NCI-H1417 (cell line): Measurements from ENCODE around the gene SPOP.
"Not testable (repeated sequence)": the region's sequence is repeated elsewhere in the genome, so short reads cannot be mapped to it uniquely, and the experiment has no call there.

Source experiments
- DNase-seq, 3 experiments: peaks; one replicate each; lab custom pipeline; 2025; lab: John Stamatoyannopoulos, UW

Gene SPOP

DNA sequence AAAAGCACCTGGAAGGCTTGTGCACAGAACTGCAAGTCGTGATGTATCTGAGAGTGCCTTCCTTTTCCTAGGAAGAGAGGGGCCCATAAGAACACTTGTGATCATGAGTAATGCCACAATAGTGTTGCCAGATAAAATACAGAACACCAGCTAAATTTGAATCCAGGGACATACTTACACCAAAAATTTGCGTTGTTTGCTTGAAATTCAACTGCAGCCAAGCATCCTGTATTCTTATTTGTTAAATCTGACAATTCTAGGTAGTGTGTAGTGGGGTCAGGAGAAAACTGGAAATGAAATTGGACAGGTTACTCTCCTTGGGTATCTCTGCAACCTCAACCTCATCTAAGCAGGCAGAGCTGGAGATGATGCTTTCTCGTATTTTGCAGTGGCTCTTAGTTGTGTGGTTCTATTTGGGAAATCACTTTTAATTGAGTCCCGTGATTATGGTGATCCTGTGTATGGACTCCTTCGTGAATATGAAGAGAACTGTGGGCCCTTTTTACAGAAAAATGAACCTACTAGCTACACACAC lies 17.9 kb upstream of the SPOP start:
- DNase-seq, result no peak

DNA sequence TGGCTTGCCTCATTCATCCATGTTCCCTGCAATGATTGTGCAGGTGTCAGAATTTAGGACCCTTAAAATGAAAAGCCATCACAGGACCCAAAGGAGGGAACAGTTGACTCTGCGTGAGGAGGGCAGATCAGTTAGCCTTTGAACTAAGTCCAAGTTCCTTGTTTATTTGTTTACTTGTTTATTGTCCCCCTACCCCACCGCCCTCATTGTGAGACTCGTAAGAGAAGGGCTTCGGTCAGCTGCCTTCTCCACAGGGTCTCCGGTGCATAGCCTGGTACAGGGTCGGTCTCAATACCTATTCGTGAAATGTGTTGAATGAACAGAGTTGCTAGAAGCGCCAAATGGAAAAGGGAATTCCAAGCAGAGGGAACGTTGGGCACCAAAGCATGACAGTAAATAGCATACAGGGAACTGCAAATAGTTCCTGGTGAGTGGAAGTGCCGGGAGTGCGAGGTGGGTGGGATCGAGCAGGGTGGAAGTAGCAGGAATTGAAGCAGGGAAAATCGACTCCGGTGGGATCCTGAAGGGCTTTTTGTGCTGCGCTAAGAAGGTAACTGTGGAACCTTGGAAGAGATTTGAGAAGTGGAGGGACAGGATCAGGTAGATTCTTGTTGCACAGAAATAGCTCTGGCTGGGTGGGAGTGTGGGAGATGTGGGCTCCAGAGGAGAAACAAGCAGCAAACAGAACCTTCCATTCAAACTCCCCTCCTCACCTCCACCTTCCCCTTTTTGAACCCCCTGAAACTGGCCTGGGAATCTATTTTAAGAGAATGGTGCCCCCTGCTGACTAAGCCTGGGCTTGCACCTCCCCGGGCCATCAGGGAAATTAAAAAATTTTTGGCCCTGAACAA lies 17.2 kb upstream of the SPOP start:
- peak; percentile 5 to 69 (median 35) for DNase-seq

- DNase-seq, result no peak
Measured at GRCh38 chr17:49692751-49693150, 14.9 kb upstream of the SPOP start.

DNA sequence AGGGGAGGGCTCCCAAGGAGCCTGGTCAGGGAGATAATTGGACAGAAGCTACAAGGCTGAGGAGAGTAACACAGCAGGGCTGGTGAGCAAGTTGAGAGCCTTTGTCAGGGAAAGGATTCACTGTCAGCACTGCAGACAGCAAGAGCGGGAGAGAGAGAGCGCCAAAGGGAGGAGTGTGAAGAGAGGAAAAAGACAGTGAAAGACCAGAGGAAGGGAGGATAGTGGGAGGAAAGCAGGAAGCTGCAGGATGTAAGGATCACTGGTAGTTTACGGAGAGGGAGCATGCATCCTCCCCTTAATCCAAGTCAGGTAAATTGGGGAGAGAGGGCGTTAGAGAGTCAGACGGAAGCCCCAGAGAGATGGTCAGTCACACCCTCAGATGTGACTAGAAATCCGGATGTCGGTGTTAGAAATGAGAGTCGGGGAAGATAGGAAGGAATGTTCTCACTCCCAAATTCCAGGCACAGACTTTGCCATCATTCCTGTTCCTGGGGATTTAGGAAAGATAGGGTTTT lies 13.8 kb upstream of the SPOP start:
- no peak for DNase-seq

- DNase-seq, result no peak
Measured at GRCh38 chr17:49691086-49691676, 13.3 kb upstream of the SPOP start.

DNA sequence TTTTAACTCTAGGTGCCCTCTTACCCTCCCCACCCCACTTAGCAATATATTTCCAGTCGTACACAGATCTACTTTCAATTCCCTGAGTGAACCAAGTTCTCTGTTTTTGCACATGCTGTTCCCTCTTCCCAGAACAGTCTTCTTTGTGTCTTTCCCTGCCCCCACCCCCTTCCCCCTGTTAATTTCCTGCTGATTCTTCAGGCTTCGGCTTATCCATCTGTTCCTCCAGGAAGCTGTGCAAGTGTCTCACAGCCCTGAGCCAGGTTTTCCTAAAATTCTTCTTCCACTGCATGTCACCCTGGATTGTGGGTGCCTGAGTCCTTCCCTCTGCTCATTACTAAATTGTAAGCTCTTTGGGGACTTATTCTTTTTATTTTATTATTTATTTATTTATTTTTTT lies 12.4 kb upstream of the SPOP start:
- DNase-seq, result no peak

DNA sequence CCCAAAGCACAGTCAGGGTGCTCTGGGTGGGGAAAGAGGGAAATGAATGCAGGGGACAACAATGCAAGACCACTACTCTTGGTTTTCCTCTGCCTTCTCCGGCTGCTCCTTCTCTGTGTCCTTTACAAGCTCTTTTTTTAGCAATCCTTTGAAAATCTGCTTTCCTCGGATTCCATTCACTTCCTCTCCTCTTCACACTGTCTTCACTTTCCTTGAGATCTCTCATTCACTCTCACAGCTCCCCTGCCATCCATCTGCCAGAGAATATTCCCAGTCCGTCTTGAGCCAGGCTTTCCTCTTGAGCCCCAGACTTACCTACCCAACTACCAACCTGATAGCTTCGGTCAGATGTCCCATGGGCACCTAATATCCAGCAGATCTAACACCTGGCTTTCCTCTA lies 11.0 kb upstream of the SPOP start:
- no peak for DNase-seq

DNA sequence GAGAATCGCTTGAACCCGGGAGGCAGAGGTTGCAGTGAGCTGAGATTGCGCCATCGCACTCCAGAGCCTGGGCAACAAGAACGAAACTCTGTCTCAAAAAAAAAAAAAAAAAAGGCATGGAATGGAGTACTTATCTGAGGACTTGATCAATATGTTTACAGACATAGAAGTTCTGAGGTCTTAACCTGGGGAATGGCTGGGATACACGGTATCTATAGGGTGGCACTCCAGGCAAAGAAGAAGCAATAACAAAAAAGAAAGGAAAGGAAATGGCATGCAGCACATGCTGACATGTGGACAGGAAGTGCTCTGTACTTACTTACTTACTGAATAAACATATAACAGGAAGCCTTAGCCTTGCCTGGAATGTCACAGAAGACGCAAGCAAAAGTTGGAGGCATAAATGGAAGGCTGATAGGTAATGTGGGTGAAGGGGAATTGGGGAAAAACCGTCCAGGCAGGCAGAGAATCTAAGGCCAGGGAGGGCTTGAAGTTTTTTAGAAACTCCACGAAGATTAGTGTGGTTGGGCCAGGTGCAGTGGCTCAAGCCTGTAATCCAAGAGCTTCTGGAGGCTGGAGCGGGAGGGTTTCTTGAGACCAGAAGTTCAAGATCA lies 10.1 kb upstream of the SPOP start:
- DNase-seq, result no peak

DNA sequence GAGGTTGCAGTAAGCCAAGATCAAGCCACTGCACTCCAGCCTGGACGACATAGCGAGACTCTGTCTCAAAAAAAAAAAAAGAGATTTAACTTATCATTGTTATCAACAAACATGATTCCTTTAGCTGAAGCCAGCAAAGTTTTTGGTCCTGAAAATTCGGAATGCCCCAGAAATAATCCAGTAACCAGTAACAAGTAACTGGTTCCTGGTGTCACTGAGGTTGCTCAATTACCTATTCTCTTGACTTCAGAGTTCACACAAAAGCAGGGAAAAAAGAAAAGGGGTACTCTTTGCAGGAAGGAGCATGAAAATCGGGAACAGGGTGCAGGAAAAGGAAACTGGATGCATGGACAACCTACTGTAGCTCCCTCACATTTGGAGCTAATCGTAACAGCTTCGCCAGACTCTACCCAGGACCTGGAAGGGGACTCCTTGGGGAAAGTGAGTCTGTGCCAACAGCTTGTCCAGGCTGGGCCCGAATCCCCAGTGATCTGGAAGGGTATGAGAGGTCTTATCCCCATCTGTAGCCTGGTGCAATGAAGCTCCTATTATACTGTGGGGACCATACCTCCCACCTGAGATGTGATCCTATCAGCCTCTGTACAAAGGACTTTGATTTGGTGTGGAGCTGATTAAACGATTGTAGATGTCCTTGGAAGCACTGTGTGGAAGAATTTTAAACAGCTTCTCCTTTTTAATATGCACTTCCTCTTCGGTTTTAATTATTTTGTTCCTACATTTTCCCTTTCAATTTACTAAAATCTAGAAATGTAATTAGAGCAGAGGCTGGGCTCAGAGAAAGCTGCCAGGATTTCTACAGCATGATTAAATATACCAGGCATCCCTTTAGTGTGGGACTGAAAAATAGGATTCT lies 3.4 kb upstream of the SPOP start:
- no peak for DNase-seq

DNA sequence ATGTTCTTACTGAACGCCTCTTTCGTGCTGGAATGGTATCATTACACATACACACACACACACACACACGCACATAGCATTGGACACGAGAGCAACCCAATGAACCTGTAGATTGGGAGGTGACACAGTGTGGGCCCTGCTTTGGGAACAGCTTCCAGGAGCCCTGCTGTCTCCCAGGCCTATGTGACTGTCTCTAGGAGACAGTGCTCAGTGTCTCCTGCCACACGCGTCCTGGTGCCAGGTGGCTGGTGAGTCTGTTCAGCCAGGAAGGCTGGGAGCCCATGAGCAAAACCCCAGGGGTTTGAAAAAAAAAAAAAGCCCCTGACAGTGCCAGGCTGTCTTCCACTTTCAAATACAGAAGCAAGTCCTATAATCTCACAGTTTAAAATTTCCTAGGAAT lies 2.4 kb upstream of the SPOP start:
- peak in 1 of 3 experiments; percentile 25 for DNase-seq

- DNase-seq, result peak; percentile 90 to 96 (median 92)
Measured at GRCh38 chr17:49677134-49677932, 564 bp downstream of the SPOP start.

GRCh38 chr17:49676276-49676868 lies 1.5 kb downstream of the SPOP start:
- DNase-seq, result peak in 1 of 3 experiments; percentile 8

DNA sequence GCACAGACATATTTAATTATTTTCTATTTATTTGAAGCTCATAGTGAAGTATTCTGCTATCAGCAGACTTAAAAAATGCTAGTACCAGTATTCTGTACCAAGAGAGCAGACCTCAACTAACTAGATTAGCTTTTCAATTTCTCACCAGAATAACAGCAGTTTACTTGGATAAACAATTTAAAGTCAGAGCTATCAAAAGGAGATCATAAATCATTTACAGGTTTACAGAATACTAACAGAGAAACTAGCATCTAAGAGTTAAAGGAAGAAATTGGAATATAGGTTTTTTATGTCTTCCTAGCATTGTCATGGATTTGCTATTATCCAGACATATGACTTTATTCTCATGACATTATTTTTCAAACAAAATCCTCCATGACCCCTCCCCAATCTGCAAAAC lies 3.4 kb downstream of the SPOP start:
- DNase-seq, result no peak

- DNase-seq, result not testable (repeated sequence)
Measured at GRCh38 chr17:49673679-49674078, 4.2 kb downstream of the SPOP start.

DNA sequence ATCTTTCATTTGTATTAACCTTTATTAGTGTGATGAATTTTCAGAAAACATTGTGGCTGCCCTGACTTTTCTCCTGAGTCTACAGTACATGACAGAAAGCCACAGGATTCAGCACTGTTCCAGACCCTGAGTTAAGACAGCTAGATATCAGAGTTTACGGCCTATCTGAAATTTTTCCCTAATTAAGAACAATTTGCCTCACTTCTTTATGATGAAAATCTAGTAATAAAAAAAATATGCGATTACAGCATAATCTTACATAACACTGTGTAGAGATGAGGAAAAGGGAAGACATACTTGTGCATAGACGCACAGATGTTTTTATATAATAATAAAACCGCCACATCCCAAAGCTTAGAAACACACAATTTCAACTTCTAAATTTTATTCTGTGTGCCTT lies 7.3 kb downstream of the SPOP start:
- DNase-seq, result no peak

DNA sequence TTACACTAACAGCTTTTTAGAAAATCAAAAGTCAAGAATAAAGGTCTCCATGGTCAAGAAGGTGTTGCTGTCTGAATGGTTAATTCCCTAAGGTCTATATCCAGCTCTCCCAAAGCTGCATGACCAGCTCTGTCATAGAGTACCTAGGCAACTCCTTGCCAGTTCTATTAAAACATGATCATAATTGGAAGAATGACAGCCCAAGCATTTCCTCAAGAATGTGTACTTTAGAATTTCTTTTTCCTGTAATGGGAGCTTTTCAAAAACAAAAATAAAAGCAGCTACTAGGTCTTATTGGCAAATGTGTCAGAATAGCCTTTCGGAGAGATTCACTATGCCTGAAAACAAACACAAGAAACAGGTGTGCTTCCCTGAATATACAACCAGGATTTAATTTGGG lies 7.9 kb downstream of the SPOP start:
- DNase-seq, result no peak

- DNase-seq, result no peak
Measured at GRCh38 chr17:49667854-49668253, 10.0 kb downstream of the SPOP start.

- DNase-seq, result no peak
Measured at GRCh38 chr17:49664706-49665211, 13.1 kb downstream of the SPOP start.

- DNase-seq, result no peak
Measured at GRCh38 chr17:49659661-49660382, 18.1 kb downstream of the SPOP start.

DNA sequence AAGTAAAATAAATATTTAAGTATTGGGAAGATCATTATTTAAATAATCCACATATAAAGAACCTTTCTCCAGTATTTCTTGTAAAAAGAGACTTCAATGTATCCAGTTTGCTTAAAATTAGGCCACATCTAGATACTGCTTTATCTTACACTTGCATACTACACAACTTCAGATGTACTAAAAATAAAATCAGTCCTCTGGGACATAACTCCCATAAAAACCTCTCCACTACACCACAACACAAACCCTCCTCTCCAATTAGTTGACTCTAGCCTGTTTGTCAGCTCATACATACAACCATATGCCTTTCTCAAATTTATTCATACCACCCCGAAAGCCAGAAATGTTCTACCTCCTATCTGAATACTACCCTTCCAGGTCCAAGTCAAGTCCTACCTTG lies 21.6 kb downstream of the SPOP start:
- no peak for DNase-seq
